ENCODE results near the gene XYLT2. TPM values are rescaled to one million over a fixed set of nuclear protein-coding genes. Genes with fewer than 3 reads are reported as not detected.

The XYLT2 gene
- total RNA-seq, 6 experiments from 2014 or later, result 7.0 to 13.8 (median 9.4) TPM

DNA sequence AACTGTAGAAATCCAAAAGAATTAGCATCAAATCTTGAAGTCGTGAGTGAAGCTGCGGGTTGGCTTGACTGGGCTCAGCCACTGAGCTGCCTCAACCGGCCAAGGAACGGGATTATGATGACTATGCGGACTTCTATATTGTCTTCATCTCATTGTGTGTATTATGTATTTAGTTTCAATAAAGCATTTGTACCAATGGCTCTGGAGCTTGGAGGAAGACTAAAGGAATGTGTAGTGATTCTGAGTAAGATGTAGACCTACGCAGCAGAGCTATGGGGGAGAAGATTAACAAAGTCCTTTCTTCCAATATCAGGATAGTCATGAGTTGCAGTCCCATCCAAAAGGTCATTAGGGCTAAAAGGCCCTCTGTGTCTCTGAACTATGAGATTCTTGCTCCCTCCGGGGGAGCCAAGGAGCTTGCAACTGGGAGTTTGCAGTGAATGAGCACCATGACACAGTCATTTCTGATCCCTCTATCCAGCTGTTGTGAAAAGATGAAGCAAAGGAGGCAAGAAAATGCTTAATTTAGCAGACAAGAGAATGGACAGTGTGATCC, 35.4 kb downstream of the XYLT2 start:
- intact Hi-C loops (cut with DNase I), result no loop called here
- Histone ChIP-seq H3K4me3 (no peak overlapping the region), H3K4me1 (no peaks in the 10 kb centered on the region), H3K9me3 (no peaks in the 10 kb centered on the region), H3K36me3 (peaks cover 0 to 53% (median 38%) of the 10 kb centered on the region in 4 donors), H3K27ac (no peak overlapping the region), H3K27me3 (no peaks in the 10 kb centered on the region)
- TF ChIP-seq, protein P1, sequence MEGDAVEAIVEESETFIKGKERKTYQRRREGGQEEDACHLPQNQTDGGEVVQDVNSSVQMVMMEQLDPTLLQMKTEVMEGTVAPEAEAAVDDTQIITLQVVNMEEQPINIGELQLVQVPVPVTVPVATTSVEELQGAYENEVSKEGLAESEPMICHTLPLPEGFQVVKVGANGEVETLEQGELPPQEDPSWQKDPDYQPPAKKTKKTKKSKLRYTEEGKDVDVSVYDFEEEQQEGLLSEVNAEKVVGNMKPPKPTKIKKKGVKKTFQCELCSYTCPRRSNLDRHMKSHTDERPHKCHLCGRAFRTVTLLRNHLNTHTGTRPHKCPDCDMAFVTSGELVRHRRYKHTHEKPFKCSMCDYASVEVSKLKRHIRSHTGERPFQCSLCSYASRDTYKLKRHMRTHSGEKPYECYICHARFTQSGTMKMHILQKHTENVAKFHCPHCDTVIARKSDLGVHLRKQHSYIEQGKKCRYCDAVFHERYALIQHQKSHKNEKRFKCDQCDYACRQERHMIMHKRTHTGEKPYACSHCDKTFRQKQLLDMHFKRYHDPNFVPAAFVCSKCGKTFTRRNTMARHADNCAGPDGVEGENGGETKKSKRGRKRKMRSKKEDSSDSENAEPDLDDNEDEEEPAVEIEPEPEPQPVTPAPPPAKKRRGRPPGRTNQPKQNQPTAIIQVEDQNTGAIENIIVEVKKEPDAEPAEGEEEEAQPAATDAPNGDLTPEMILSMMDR (IDR thresholded peaks at IDR 0.05), result no peak
- TF ChIP-seq POLR2A (IDR thresholded peaks at IDR 0.05), result no peak
- DNase-seq (no peak), ATAC-seq (no peak)
- 95% methylated on average over 6 of the region's 7 CpGs for WGBS (ENCODE audit: insufficient coverage, low coverage, low lambda C conversion rate, missing lambda C conversion rate)

DNA sequence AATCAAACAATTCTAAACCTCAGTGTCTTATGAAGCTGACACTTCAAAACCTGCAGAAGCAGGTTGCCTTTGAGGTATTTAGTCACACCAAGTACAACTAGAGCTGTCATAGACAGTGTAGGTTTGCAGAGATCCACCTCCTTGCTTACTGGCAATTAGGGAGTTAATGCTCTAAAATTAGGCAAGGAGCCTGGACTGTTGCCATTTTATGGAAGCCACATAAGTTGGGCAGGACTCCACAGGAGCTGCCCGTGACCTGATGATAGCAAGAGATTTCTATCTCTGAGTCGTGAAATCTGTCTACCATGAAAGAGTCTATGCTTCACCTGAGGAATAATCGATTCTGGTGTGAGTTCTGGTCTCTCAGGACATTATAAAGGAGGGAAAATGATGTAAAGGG, 36.0 kb downstream of the XYLT2 start:
- TF ChIP-seq, protein P1 (IDR thresholded peaks at IDR 0.05), result no peak
- TF ChIP-seq POLR2A (IDR thresholded peaks at IDR 0.05), result no peak
- WGBS (ENCODE audit: insufficient coverage, low coverage, low lambda C conversion rate, missing lambda C conversion rate), result 40% methylated on average over 3 of the region's 3 CpGs
- intact Hi-C loops (cut with DNase I), result no loop called here
- Histone ChIP-seq H3K4me3 (no peak overlapping the region), H3K9me3 (no peaks in the 10 kb centered on the region), H3K27me3 (no peaks in the 10 kb centered on the region), H3K4me1 (no peaks in the 10 kb centered on the region), H3K27ac (no peak overlapping the region), H3K36me3 (peaks cover 0 to 59% (median 40%) of the 10 kb centered on the region in 4 donors)
- ATAC-seq, result no peak
- DNase-seq, result no peak

DNA sequence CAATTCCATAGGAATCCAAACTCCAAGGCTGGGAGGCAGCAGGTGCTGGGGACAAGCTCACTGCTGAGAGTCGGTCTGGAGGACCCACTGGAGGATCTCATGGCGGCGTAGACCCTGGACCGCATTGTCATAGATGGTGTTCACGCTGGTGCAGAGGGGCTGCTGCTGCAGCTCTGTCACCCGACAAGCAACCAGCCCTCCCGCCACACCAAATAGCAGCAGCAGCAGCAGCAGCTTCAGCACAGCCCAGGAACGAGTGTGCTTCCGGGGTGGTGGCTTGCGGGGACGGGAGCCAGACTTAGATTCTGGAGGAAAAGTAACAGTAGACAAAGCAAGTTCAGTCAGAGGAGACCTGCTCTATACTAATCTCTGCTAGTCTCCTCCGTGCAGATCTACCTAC, 37.0 kb downstream of the XYLT2 start:
- H3K36me3 ChIP-seq, result peaks cover 6 to 69% (median 50%) of the 10 kb centered on the region in 4 donors
- ATAC-seq, result no peak
- H3K9me3 ChIP-seq, result no peaks in the 10 kb centered on the region
- TF ChIP-seq POLR2A (IDR thresholded peaks at IDR 0.05), result no peak
- TF ChIP-seq, protein P1 (IDR thresholded peaks at IDR 0.05), result no peak
- no peak for DNase-seq
- H3K4me1 ChIP-seq, result no peaks in the 10 kb centered on the region
- H3K27me3 ChIP-seq, result no peaks in the 10 kb centered on the region
- intact Hi-C loops (cut with DNase I), result no loop called here
- no peak overlapping the region for H3K4me3 ChIP-seq
- 95% methylated on average over 4 of the region's 12 CpGs for WGBS (ENCODE audit: insufficient coverage, low coverage, low lambda C conversion rate, missing lambda C conversion rate)
- no peak overlapping the region for H3K27ac ChIP-seq

DNA sequence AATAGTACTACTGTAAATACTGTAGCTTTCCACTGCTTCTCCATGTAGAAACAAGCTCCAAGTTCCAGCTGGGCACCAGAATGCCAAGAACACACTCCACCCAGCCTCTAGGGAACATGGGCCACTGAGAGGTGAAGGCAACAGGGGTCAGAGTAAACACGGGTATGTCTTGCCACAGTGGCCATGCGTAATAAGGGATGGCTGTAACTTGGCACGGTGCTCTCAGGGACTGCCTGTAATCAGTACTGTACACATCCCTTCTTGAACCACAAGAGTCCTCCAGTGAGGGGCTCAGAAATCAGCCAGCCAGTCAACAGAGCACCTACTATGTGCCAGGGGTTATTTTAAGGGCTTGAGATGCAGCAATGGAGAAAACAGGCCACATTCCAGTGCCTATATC, 40.6 kb downstream of the XYLT2 start:
- no peak for TF ChIP-seq POLR2A (IDR thresholded peaks at IDR 0.05)
- TF ChIP-seq, protein P1 (IDR thresholded peaks at IDR 0.05), result no peak
- Histone ChIP-seq H3K27me3 (no peaks in the 10 kb centered on the region), H3K27ac (no peak overlapping the region), H3K36me3 (peaks cover 13 to 94% (median 67%) of the 10 kb centered on the region in 4 donors), H3K9me3 (no peaks in the 10 kb centered on the region), H3K4me3 (no peak overlapping the region), H3K4me1 (no peaks in the 10 kb centered on the region)
- DNase-seq (no peak), ATAC-seq (no peak)
- WGBS (ENCODE audit: insufficient coverage, low coverage, low lambda C conversion rate, missing lambda C conversion rate), result 48% methylated on average over 3 of the region's 3 CpGs
- intact Hi-C loops (cut with DNase I), result no loop called here

Measured in right lobe of liver (tissue), 6 donors.